Spleen (tissue), 7 donors: Measurements from ENCODE around the gene NUAK2.

Experiments used
- POLR2A ChIP-seq, 3 donors: fragments of 450-650 bp; IDR thresholded peaks; one replicate each; pipeline ENCODE4 v1.5.1; 2017; ENCODE audit warnings: antibody characterized with exemption in 3 of 3, mild to moderate bottlenecking in 1 of 3
- TF ChIP-seq, protein P1 (sequence below), 11 experiments: fragments of 200-600 bp in 7 of 11; fragments of 450-650 bp in 4 of 11; sonication (generic) in 4 of 11; IDR thresholded peaks in 8 of 11; conservative IDR thresholded peaks in 3 of 11; 1 replicate in 7 of 11; 2 replicates in 4 of 11; pipeline versions ENCODE4 v1.4.0 to v1.8.0; 2016 to 2021; ENCODE audit warnings: antibody characterized with exemption in 11 of 11, inconsistent platforms in 4 of 11, mild to moderate bottlenecking in 1 of 11
- donor health status: DM: no; HTN: no; CAD: no; lungs with moderate emphysema.
- donor health status: DM: no; HTN: no; CAD: no.
- donor health status: DM: no; HTN: no; CAD: no.

DNA sequence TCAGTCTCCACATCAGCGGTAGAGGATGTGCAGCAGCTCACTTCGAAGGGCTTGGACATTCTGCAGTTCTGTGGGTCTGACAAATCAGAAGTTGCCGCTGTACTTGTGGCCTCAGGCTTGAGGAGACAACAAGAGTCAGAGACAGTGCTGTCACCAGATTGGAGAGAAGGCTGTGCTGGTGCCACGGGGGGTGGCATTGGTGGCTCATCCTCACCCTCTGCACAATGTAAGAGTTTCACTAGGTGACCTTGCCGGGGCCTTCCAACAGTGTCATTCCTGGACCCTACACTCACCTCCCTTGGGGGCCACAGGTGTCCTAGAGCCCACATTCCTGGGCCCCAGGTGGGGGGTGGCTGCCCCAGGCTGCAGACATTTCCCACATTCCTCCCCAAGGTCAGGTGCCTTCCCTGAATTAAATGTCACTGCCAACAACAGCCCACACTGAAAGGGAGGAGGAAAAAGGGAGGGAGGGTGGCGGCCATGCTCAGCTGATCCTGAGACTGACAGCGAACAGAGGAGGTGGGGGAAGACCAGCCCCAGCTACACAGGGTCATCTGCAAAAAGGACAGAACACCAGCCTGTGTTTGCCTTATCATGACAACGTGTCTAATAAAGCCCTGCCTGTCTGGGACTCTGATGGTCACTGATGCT lies 47.4 kb downstream of the NUAK2 start:
- TF ChIP-seq, protein P1, sequence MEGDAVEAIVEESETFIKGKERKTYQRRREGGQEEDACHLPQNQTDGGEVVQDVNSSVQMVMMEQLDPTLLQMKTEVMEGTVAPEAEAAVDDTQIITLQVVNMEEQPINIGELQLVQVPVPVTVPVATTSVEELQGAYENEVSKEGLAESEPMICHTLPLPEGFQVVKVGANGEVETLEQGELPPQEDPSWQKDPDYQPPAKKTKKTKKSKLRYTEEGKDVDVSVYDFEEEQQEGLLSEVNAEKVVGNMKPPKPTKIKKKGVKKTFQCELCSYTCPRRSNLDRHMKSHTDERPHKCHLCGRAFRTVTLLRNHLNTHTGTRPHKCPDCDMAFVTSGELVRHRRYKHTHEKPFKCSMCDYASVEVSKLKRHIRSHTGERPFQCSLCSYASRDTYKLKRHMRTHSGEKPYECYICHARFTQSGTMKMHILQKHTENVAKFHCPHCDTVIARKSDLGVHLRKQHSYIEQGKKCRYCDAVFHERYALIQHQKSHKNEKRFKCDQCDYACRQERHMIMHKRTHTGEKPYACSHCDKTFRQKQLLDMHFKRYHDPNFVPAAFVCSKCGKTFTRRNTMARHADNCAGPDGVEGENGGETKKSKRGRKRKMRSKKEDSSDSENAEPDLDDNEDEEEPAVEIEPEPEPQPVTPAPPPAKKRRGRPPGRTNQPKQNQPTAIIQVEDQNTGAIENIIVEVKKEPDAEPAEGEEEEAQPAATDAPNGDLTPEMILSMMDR (IDR thresholded peaks at IDR 0.05 in 8 of 11, conservative IDR thresholded peaks at IDR 0.05 in 3 of 11): no peak
- TF ChIP-seq POLR2A (IDR thresholded peaks at IDR 0.05): no peak
